HCT116 (cell line): ENCODE results near the gene TAS2R19. TPM values are rescaled to one million over a fixed set of nuclear protein-coding genes. Genes with fewer than 3 reads are reported as not detected.

ENCODE experiments used
- ATAC-seq: fragments of 200-7000 bp; cut with Tn5 transposase; 2 replicates; pipeline ENCODE4 v1.9.1; 2020; ENCODE audit warnings: mild to moderate bottlenecking, moderate library complexity
- BruUV-seq: library from RNA; stranded (reverse); fragments of 400-500 nt; replicated peaks from 2 replicates; lab custom pipeline; 2021; lab: Mats Ljungman, UMichigan
- CTCF ChIA-PET: fragments of 300-600 bp; sonication (Branson Sonifier 250); formaldehyde crosslinking; loops from one replicate; lab custom pipeline; 2021; ENCODE audit warnings: antibody characterized with exemption; lab: Charles Lee
- POLR2A ChIA-PET: fragments of 300-600, 350-600 bp; sonication (Branson Sonifier 250); formaldehyde crosslinking; loops from one replicate; lab custom pipeline; 2021; ENCODE audit warnings: antibody characterized with exemption; lab: Charles Lee
- RAD21 ChIA-PET, 2 experiments: fragments of 300-600 bp; sonication (Branson Sonifier 250); formaldehyde crosslinking; loops; one replicate each; lab custom pipeline; 2023; ENCODE audit warnings: low total read pairs in 2 of 2; ENCODE audit not compliant: uncharacterized antibody in 2 of 2, unreplicated experiment in 2 of 2, low non-redundant PET in 1 of 2; lab: Charles Lee
- DNase-seq: peaks from one replicate; pipeline ENCODE4 v3.0.0-alpha.2; 2010; ENCODE audit warnings: low read depth, low spot score
- H2AFZ ChIP-seq: fragments of 200-600 bp; shearing (Covaris generic), sonication (generic); 2 replicates; pipeline ENCODE4 v1.6.1; 2017; ENCODE audit warnings: low read depth, mixed run types, mixed read lengths, antibody characterized with exemption, low read length; ENCODE audit not compliant: poor library complexity, severe bottlenecking
- H3K27ac ChIP-seq: 2 replicates; pipeline ENCODE4 v1.5.1; 2012; ENCODE audit warnings: low read depth, low read length
- H3K27me3 ChIP-seq: fragments of 200-600 bp; sonication (generic); 2 replicates; pipeline ENCODE4 v1.6.1; 2016; ENCODE audit warnings: mixed run types, low read length, mixed read lengths; ENCODE audit not compliant: insufficient read depth
- H3K36me3 ChIP-seq, 2 experiments: fragments of 200-500 bp in 1 of 2; fragments of 200-600 bp in 1 of 2; sonication (Bioruptor generic) in 1 of 2; sonication (generic) in 1 of 2; 2 replicates each; pipeline versions ENCODE4 v1.5.1 to v1.6.1; 2014 to 2016; ENCODE audit warnings: low read length in 2 of 2, inconsistent platforms in 1 of 2, mixed read lengths in 1 of 2, mixed run types in 1 of 2; ENCODE audit not compliant: insufficient read depth in 2 of 2, control insufficient read depth in 1 of 2
- H3K4me1 ChIP-seq, 2 experiments: fragments of 200-600 bp in 1 of 2; sonication (generic) in 1 of 2; 2 replicates each; pipeline versions ENCODE4 v1.5.1 to v1.6.1; 2012 to 2017; ENCODE audit warnings: low read length in 2 of 2, inconsistent platforms in 1 of 2, mild to moderate bottlenecking in 1 of 2, mixed read lengths in 1 of 2, mixed run types in 1 of 2, moderate library complexity in 1 of 2; ENCODE audit not compliant: insufficient read depth in 2 of 2, control insufficient read depth in 1 of 2
- H3K4me2 ChIP-seq: fragments of 200-600 bp; sonication (generic); 2 replicates; pipeline ENCODE4 v1.6.1; 2017; ENCODE audit warnings: mixed run types, low read length, mixed read lengths
- H3K4me3 ChIP-seq, 2 experiments: fragments of 200-600 bp in 1 of 2; sonication (generic) in 1 of 2; replicated peaks in 1 of 2; 2 replicates each; pipeline ENCODE4 v1.5.1; 2011 to 2016; ENCODE audit warnings: low read length in 2 of 2, control low read depth in 1 of 2, low read depth in 1 of 2, mild to moderate bottlenecking in 1 of 2, mixed read lengths in 1 of 2, mixed run types in 1 of 2
- H3K79me2 ChIP-seq: fragments of 200-600 bp; sonication (generic); 2 replicates; pipeline ENCODE4 v1.6.1; 2017; ENCODE audit warnings: mild to moderate bottlenecking, mixed run types, low read length, moderate library complexity, mixed read lengths; ENCODE audit not compliant: insufficient read depth
- H3K9ac ChIP-seq: fragments of 200-600 bp; sonication (generic); 2 replicates; pipeline ENCODE4 v1.6.1; 2016; ENCODE audit warnings: low read length, mixed read lengths
- H3K9me2 ChIP-seq: fragments of 200-600 bp; sonication (generic), shearing (Covaris generic); 2 replicates; pipeline ENCODE4 v1.6.1; 2017; ENCODE audit warnings: mixed run types, mild to moderate bottlenecking, moderate library complexity; ENCODE audit not compliant: insufficient read depth
- H3K9me3 ChIP-seq, 2 experiments: fragments of 200-500 bp in 1 of 2; fragments of 200-600 bp in 1 of 2; sonication (Bioruptor generic) in 1 of 2; sonication (generic) in 1 of 2; 2 replicates each; pipeline ENCODE4 v1.6.1; 2014 to 2017; ENCODE audit warnings: low read length in 2 of 2, mixed read lengths in 2 of 2, inconsistent platforms in 1 of 2, low read depth in 1 of 2, mild to moderate bottlenecking in 1 of 2, mixed run types in 1 of 2, moderate library complexity in 1 of 2; ENCODE audit not compliant: control insufficient read depth in 1 of 2, insufficient read depth in 1 of 2
- H4K20me1 ChIP-seq: fragments of 200-600 bp; sonication (generic), shearing (Covaris generic); 2 replicates; pipeline ENCODE4 v1.6.1; 2017; ENCODE audit warnings: mixed run types, mild to moderate bottlenecking, moderate library complexity; ENCODE audit not compliant: insufficient read depth
- CBX3 ChIP-seq: IDR thresholded peaks from 2 replicates; pipeline ENCODE4 v1.6.1; 2012; ENCODE audit warnings: low read depth
- CEBPB ChIP-seq: IDR thresholded peaks from 2 replicates; pipeline ENCODE4 v1.6.1; 2012; ENCODE audit warnings: low read depth
- EGR1 ChIP-seq: IDR thresholded peaks from 2 replicates; pipeline ENCODE4 v1.6.1; 2012; ENCODE audit warnings: low read depth
- ELF1 ChIP-seq: IDR thresholded peaks from 2 replicates; pipeline ENCODE4 v1.6.1; 2012; ENCODE audit warnings: low read depth, borderline replicate concordance
- EZH2 ChIP-seq: fragments of 200-600 bp; sonication (generic); IDR thresholded peaks from 2 replicates; pipeline ENCODE4 v1.6.1; 2017; ENCODE audit warnings: antibody characterized with exemption, mixed run types
- JUND ChIP-seq: IDR thresholded peaks from 2 replicates; pipeline ENCODE4 v1.6.1; 2012
- POLR2A ChIP-seq: IDR thresholded peaks from 2 replicates; pipeline ENCODE4 v1.7.0; 2011; ENCODE audit warnings: borderline replicate concordance; ENCODE audit not compliant: insufficient read depth, insufficient read length; ENCODE audit errors: extremely low read depth
- SIN3A ChIP-seq: IDR thresholded peaks from 2 replicates; pipeline ENCODE4 v1.6.1; 2012; ENCODE audit warnings: low read depth
- SRF ChIP-seq: IDR thresholded peaks from 2 replicates; pipeline ENCODE4 v1.6.1; 2012; ENCODE audit warnings: low read depth
- TCF7L2 ChIP-seq: IDR thresholded peaks from 2 replicates; pipeline ENCODE4 v1.7.0; 2011; ENCODE audit warnings: borderline replicate concordance, inconsistent platforms; ENCODE audit not compliant: insufficient read depth, insufficient read length; ENCODE audit errors: extremely low read depth
- YY1 ChIP-seq: IDR thresholded peaks from 2 replicates; pipeline ENCODE4 v1.6.1; 2011; ENCODE audit warnings: low read length, low read depth, moderate library complexity, mild to moderate bottlenecking; ENCODE audit not compliant: insufficient replicate concordance; ENCODE audit errors: extremely low read depth
- ZFX ChIP-seq: fragments of 450-650 bp; IDR thresholded peaks from 2 replicates; pipeline ENCODE4 v1.6.1; 2017
- ZNF274 ChIP-seq: fragments of 200-500 bp; sonication (Bioruptor generic); IDR thresholded peaks from 2 replicates; pipeline ENCODE4 v1.6.1; 2014; ENCODE audit warnings: mild to moderate bottlenecking, low read depth, low read length, inconsistent platforms
- intact Hi-C: fragments of 100-400 bp; cut with micrococcal nuclease; formaldehyde crosslinking; loops from 2 replicates; pipeline ENCODE4 v1.10.0; 2022
- total RNA-seq: library from RNA; stranded (reverse); gene quantifications from one replicate; pipeline ENCODE4 v1.2.1, GENCODE V29; 2021; ENCODE audit not compliant: unreplicated experiment
- TF ChIP-seq, protein P1 (sequence below): IDR thresholded peaks from 2 replicates; pipeline ENCODE4 v1.6.1; 2012
- TF ChIP-seq, protein P2 (sequence below), 3 experiments: fragments of 200-600 bp in 1 of 3; sonication (generic) in 1 of 3; IDR thresholded peaks in 2 of 3; conservative IDR thresholded peaks in 1 of 3; 2 replicates each; pipeline ENCODE4 v1.5.1; 2012 to 2017; ENCODE audit warnings: low read depth in 2 of 3, low read length in 2 of 3, antibody characterized with exemption in 1 of 3, borderline replicate concordance in 1 of 3, control low read depth in 1 of 3, mild to moderate bottlenecking in 1 of 3, mixed read lengths in 1 of 3, mixed run types in 1 of 3, moderate library complexity in 1 of 3; ENCODE audit not compliant: insufficient read depth in 1 of 3
- TF ChIP-seq, protein P3 (sequence below): IDR thresholded peaks from 2 replicates; pipeline ENCODE4 v1.6.1; 2012; ENCODE audit warnings: low read depth

The TAS2R19 gene
- total RNA-seq, 1 experiment from 2014 or later: 1.6 TPM

DNA sequence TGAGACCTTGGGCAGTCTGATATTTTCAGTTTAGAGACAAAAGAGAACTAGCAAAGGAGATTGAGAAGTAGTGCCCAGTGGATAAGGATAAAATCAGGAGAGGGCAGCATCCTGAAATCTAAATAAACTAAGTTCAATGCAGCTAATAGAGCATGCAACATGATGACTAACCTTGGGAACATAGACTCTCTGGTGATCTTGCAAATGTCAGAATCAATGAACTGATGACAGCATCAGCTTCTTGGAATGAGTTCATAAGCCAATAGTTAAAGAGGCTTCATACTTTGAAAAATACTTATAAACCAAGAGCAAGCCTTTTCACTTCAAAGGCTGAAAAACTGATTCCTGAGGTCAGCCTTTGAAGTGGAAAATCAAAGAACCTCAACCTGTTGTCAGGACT, 8.2 kb downstream of the TAS2R19 start:
- no peak for TF ChIP-seq POLR2A
- no peak for TF ChIP-seq EZH2
- no peak for TF ChIP-seq EGR1
- TF ChIP-seq JUND: no peak
- no peak for TF ChIP-seq ZFX
- TF ChIP-seq SIN3A: no peak
- TF ChIP-seq TCF7L2: no peak
- TF ChIP-seq, protein P1, sequence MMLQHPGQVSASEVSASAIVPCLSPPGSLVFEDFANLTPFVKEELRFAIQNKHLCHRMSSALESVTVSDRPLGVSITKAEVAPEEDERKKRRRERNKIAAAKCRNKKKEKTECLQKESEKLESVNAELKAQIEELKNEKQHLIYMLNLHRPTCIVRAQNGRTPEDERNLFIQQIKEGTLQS: no peak
- TF ChIP-seq, protein P2, sequence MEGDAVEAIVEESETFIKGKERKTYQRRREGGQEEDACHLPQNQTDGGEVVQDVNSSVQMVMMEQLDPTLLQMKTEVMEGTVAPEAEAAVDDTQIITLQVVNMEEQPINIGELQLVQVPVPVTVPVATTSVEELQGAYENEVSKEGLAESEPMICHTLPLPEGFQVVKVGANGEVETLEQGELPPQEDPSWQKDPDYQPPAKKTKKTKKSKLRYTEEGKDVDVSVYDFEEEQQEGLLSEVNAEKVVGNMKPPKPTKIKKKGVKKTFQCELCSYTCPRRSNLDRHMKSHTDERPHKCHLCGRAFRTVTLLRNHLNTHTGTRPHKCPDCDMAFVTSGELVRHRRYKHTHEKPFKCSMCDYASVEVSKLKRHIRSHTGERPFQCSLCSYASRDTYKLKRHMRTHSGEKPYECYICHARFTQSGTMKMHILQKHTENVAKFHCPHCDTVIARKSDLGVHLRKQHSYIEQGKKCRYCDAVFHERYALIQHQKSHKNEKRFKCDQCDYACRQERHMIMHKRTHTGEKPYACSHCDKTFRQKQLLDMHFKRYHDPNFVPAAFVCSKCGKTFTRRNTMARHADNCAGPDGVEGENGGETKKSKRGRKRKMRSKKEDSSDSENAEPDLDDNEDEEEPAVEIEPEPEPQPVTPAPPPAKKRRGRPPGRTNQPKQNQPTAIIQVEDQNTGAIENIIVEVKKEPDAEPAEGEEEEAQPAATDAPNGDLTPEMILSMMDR (IDR thresholded peaks at IDR 0.05 in 2 of 3, conservative IDR thresholded peaks at IDR 0.05 in 1 of 3; ENCODE audit: borderline replicate concordance in 1 of 3, insufficient read depth in 1 of 3, low read depth in 2 of 3, low read length in 2 of 3): no peak
- TF ChIP-seq ZNF274: no peak
- TF ChIP-seq, protein P3, sequence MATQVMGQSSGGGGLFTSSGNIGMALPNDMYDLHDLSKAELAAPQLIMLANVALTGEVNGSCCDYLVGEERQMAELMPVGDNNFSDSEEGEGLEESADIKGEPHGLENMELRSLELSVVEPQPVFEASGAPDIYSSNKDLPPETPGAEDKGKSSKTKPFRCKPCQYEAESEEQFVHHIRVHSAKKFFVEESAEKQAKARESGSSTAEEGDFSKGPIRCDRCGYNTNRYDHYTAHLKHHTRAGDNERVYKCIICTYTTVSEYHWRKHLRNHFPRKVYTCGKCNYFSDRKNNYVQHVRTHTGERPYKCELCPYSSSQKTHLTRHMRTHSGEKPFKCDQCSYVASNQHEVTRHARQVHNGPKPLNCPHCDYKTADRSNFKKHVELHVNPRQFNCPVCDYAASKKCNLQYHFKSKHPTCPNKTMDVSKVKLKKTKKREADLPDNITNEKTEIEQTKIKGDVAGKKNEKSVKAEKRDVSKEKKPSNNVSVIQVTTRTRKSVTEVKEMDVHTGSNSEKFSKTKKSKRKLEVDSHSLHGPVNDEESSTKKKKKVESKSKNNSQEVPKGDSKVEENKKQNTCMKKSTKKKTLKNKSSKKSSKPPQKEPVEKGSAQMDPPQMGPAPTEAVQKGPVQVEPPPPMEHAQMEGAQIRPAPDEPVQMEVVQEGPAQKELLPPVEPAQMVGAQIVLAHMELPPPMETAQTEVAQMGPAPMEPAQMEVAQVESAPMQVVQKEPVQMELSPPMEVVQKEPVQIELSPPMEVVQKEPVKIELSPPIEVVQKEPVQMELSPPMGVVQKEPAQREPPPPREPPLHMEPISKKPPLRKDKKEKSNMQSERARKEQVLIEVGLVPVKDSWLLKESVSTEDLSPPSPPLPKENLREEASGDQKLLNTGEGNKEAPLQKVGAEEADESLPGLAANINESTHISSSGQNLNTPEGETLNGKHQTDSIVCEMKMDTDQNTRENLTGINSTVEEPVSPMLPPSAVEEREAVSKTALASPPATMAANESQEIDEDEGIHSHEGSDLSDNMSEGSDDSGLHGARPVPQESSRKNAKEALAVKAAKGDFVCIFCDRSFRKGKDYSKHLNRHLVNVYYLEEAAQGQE: no peak
- no peak for TF ChIP-seq ELF1
- no peak for TF ChIP-seq CEBPB
- no peak for TF ChIP-seq CBX3
- TF ChIP-seq SRF: no peak
- TF ChIP-seq YY1: no peak
- no peak overlapping the region for H3K4me2 ChIP-seq
- H2AFZ ChIP-seq: no peak overlapping the region
- POLR2A ChIA-PET: no interaction called here
- CTCF ChIA-PET: no interaction called here
- H4K20me1 ChIP-seq: no peaks in the 10 kb centered on the region
- H3K79me2 ChIP-seq: no peaks in the 10 kb centered on the region
- no peak for ATAC-seq
- no peaks in the 10 kb centered on the region for H3K9me3 ChIP-seq
- H3K4me3 ChIP-seq: no peak overlapping the region
- RAD21 ChIA-PET: no interaction called here
- intact Hi-C loops: no loop called here
- no peak overlapping the region for H3K9ac ChIP-seq
- no peaks in the 10 kb centered on the region for H3K4me1 ChIP-seq
- no peak for DNase-seq
- no peaks in the 10 kb centered on the region for H3K9me2 ChIP-seq
- BruUV-seq: no TSS peak
- H3K36me3 ChIP-seq: no peaks in the 10 kb centered on the region
- no peaks in the 10 kb centered on the region for H3K27me3 ChIP-seq
- H3K27ac ChIP-seq: no peak overlapping the region
